ENCODE data around the gene THBS4. TPM values are rescaled to one million over a fixed set of nuclear protein-coding genes. Genes with fewer than 3 reads are reported as not detected.

THBS4 gene
- total RNA-seq, 2 experiments from 2014 or later, result 0.29 to 1.1 TPM

DNA sequence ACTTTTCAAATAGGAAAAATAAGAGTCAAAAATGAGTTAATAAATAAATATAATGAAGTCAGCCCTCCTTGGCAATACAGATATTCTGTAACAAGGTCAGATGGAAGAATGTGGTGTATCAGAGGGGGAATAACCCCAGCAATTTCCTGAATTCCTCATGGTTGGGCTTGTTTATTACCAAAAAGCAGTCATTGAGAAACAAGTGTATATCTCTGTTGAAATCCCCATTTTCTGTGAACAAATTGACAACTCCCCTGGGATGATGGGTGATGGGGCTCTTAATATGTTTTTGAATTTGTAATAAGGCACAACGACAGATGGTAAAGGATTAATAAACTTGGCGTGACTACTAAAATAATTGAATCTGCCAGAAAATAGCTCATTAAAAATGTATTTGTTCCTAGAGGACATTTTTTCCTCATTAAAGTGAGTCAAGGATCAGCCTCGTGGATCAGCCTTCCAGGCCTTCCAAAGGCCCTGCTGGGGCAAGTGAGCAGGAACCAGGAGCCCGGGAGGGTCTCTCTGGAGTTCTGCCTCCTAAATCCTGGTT, 34.2 kb downstream of the THBS4 start:
- DNase-seq, result no peak
- no peaks in the 10 kb centered on the region for H3K36me3 Mint-ChIP-seq (ENCODE audit: low read depth)
- CTCF ChIA-PET, result interaction anchor here (1.2 kb wide), 1 partner anchor 180 kb away, joined by 3 read pairs; no protein-coding TSS in a partner anchor
- intact Hi-C loops (cut with micrococcal nuclease), result no loop called here
- no peak overlapping the region for H3K4me3 Mint-ChIP-seq
- H3K4me1 Mint-ChIP-seq (ENCODE audit: low read depth), result no peaks in the 10 kb centered on the region
- no peak overlapping the region for H3K27ac Mint-ChIP-seq
- no peaks in the 10 kb centered on the region for H3K27me3 Mint-ChIP-seq (ENCODE audit: low read depth)
- no peaks in the 10 kb centered on the region for H3K9me3 Mint-ChIP-seq

DNA sequence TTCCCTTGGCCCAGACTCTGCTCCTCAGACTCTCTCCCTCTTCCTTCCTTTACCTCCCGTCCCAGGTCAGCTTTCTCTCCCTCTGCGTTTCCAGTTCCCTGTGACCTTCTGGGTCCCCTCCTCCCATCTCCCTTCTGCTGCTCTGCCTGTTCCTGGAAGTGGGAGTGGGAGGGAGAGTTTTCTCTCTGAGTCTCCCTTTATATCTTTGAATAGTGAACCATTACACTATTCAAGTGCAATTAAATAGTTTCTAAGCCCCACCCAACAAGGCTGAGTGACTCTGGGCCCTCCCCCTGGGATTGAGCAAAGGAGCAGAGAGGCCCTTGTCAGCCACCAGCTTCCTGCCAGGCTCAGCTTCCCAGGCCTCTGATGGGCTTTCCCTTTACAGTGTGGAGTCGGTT, 34.8 kb downstream of the THBS4 start:
- H3K27ac Mint-ChIP-seq, result no peak overlapping the region
- no peaks in the 10 kb centered on the region for H3K27me3 Mint-ChIP-seq (ENCODE audit: low read depth)
- no peaks in the 10 kb centered on the region for H3K4me1 Mint-ChIP-seq (ENCODE audit: low read depth)
- no peak for DNase-seq
- intact Hi-C loops (cut with micrococcal nuclease), result no loop called here
- H3K4me3 Mint-ChIP-seq, result no peak overlapping the region
- CTCF ChIA-PET, result interaction anchor here (1.2 kb wide), 1 partner anchor 181 kb away, joined by 3 read pairs; no protein-coding TSS in a partner anchor
- no peaks in the 10 kb centered on the region for H3K36me3 Mint-ChIP-seq (ENCODE audit: low read depth)
- no peaks in the 10 kb centered on the region for H3K9me3 Mint-ChIP-seq

DNA sequence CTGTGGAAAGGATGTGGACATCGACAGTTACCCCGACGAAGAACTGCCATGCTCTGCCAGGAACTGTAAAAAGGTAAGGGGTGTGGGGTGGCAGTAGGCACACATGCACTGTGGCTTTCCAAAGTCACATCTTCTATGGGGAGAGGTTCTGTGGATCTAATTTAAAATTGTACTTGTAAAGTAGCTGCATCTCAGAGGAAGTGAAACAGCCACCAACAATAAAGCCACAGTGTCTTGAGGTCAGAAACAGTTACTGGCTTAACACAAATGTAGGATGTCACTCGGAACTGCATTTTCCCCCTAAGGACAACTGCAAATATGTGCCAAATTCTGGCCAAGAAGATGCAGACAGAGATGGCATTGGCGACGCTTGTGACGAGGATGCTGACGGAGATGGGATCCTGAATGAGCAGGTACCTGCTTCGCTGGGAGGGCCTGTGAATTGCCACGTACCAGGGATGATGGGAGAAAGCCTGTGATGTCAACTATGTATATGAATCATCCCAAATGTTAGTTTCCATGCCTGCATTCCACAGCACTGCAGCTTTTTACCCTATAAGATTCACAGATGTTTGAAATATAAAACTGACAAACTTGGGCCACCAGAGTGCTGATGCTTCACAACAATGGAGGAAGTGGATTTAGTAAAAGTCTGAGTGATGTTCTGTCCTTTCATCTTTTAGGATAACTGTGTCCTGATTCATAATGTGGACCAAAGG, 35.3 kb downstream of the THBS4 start:
- Mint-ChIP-seq H3K9me3 (no peaks in the 10 kb centered on the region), H3K4me1 (ENCODE audit: low read depth) (no peaks in the 10 kb centered on the region), H3K4me3 (no peak overlapping the region), H3K27ac (no peak overlapping the region), H3K36me3 (ENCODE audit: low read depth) (no peaks in the 10 kb centered on the region), H3K27me3 (ENCODE audit: low read depth) (no peaks in the 10 kb centered on the region)
- CTCF ChIA-PET, result interaction anchor here (1.2 kb wide), 1 partner anchor 181 kb away, joined by 3 read pairs; no protein-coding TSS in a partner anchor
- no peak for DNase-seq
- intact Hi-C loops (cut with micrococcal nuclease), result no loop called here

DNA sequence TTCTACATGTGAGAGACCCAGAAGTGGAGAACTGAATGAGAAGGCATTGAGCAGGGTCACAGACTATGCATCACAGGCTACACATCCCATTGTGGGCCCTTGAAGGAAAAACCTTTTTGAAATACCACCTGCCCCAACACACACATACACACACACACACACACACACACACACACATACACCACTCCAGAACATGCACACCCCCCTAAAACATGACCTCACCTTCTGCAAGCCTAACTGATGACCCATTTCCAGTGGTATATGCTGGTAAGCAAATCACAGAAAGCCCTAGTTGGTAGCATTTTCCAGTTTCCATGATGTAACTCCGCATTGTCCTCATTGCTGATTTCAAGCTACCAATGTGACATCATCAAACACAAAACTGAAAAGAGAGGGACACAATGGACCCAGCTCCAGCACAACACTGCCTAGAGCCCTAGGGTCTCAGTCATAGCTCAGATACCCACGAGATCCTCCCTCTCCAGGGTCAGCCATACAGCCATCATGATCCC, 36.4 kb downstream of the THBS4 start:
- CTCF ChIA-PET, result no interaction called here
- Mint-ChIP-seq H3K4me1 (ENCODE audit: low read depth) (no peaks in the 10 kb centered on the region), H3K4me3 (no peak overlapping the region), H3K9me3 (no peaks in the 10 kb centered on the region), H3K27me3 (ENCODE audit: low read depth) (no peaks in the 10 kb centered on the region), H3K27ac (no peak overlapping the region), H3K36me3 (ENCODE audit: low read depth) (no peaks in the 10 kb centered on the region)
- intact Hi-C loops (cut with micrococcal nuclease), result no loop called here
- no peak for DNase-seq

GRCh38 chr5:80072103-80073073, 37.2 kb downstream of the THBS4 start:
- H3K27ac Mint-ChIP-seq, result peak overlapping the region; percentile 47
- H3K4me1 Mint-ChIP-seq (ENCODE audit: low read depth), result no peaks in the 10 kb centered on the region
- DNase-seq, result no peak
- H3K36me3 Mint-ChIP-seq (ENCODE audit: low read depth), result no peaks in the 10 kb centered on the region
- intact Hi-C loops (cut with micrococcal nuclease), result no loop called here
- no peaks in the 10 kb centered on the region for H3K9me3 Mint-ChIP-seq
- no peaks in the 10 kb centered on the region for H3K27me3 Mint-ChIP-seq (ENCODE audit: low read depth)
- H3K4me3 Mint-ChIP-seq, result no peak overlapping the region
- CTCF ChIA-PET, result interaction anchor here (2.5 kb wide), 1 partner anchor 11 kb away, joined by 15 read pairs; no protein-coding TSS in a partner anchor

- Mint-ChIP-seq H3K4me1 (ENCODE audit: low read depth) (no peaks in the 10 kb centered on the region), H3K27ac (no peak overlapping the region), H3K4me3 (no peak overlapping the region), H3K36me3 (ENCODE audit: low read depth) (no peaks in the 10 kb centered on the region), H3K27me3 (ENCODE audit: low read depth) (no peaks in the 10 kb centered on the region), H3K9me3 (no peaks in the 10 kb centered on the region)
- intact Hi-C loops (cut with micrococcal nuclease), result no loop called here
- CTCF ChIA-PET, result no interaction called here
- DNase-seq, result no peak
These were observed 41.2 kb downstream of the THBS4 start for GRCh38 chr5:80076131-80077050.

- H3K9me3 Mint-ChIP-seq, result no peaks in the 10 kb centered on the region
- no peaks in the 10 kb centered on the region for H3K4me1 Mint-ChIP-seq (ENCODE audit: low read depth)
- DNase-seq, result no peak
- CTCF ChIA-PET, result interaction anchor here (0.6 kb wide), 1 partner anchor 93 kb away, joined by 5 read pairs; no protein-coding TSS in a partner anchor
- no peaks in the 10 kb centered on the region for H3K36me3 Mint-ChIP-seq (ENCODE audit: low read depth)
- no peaks in the 10 kb centered on the region for H3K27me3 Mint-ChIP-seq (ENCODE audit: low read depth)
- intact Hi-C loops (cut with micrococcal nuclease), result no loop called here
- H3K4me3 Mint-ChIP-seq, result no peak overlapping the region
- H3K27ac Mint-ChIP-seq, result no peak overlapping the region
These were observed 42.0 kb downstream of the THBS4 start for GRCh38 chr5:80077051-80077714.

DNA sequence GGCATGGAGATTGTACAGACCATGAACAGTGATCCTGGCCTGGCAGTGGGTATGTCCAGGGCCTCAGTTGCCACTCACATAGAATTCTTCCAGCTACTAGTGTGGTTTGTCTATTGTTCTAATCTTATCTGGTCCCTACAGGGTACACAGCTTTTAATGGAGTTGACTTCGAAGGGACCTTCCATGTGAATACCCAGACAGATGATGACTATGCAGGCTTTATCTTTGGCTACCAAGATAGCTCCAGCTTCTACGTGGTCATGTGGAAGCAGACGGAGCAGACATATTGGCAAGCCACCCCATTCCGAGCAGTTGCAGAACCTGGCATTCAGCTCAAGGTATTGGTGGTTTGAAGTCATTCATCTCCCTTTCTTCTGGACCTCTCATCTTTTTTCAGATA, 43.8 kb downstream of the THBS4 start:
- Mint-ChIP-seq H3K9me3 (no peaks in the 10 kb centered on the region), H3K27me3 (ENCODE audit: low read depth) (no peaks in the 10 kb centered on the region), H3K4me1 (ENCODE audit: low read depth) (peaks cover 12% of the 10 kb centered on the region), H3K27ac (no peak overlapping the region), H3K36me3 (ENCODE audit: low read depth) (no peaks in the 10 kb centered on the region), H3K4me3 (no peak overlapping the region)
- no peak for DNase-seq
- intact Hi-C loops (cut with micrococcal nuclease), result no loop called here
- CTCF ChIA-PET, result interaction anchor here (0.9 to 1.7 kb wide), 2 partner anchors 200 to 221 kb away, joined by 4 to 6 read pairs; no protein-coding TSS in a partner anchor

- CTCF ChIA-PET, result interaction anchor here (0.5 to 3.8 kb wide), 3 partner anchors 92 to 369 kb away, joined by 3 to 32 read pairs (median 3); no protein-coding TSS in a partner anchor
- DNase-seq, result no peak
- intact Hi-C loops (cut with micrococcal nuclease), result loop anchor here (1.0 to 5.0 kb wide), 3 partner anchors 119 to 1061 kb away; no protein-coding TSS in a partner anchor
- peaks cover 12% of the 10 kb centered on the region for H3K4me1 Mint-ChIP-seq (ENCODE audit: low read depth)
- H3K36me3 Mint-ChIP-seq (ENCODE audit: low read depth), result no peaks in the 10 kb centered on the region
- H3K27ac Mint-ChIP-seq, result no peak overlapping the region
- no peak overlapping the region for H3K4me3 Mint-ChIP-seq
- no peaks in the 10 kb centered on the region for H3K9me3 Mint-ChIP-seq
- H3K27me3 Mint-ChIP-seq (ENCODE audit: low read depth), result no peaks in the 10 kb centered on the region
These were observed 47.1 kb downstream of the THBS4 start for GRCh38 chr5:80082281-80082680.

GRCh38 chr5:80082731-80083100, 47.6 kb downstream of the THBS4 start:
- no peaks in the 10 kb centered on the region for H3K9me3 Mint-ChIP-seq

More at GRCh38 chr5:80082731-80083100, 47.6 kb downstream of the THBS4 start:
- Mint-ChIP-seq H3K27me3 (ENCODE audit: low read depth) (no peaks in the 10 kb centered on the region), H3K4me1 (ENCODE audit: low read depth) (peaks cover 12% of the 10 kb centered on the region), H3K36me3 (ENCODE audit: low read depth) (no peaks in the 10 kb centered on the region), H3K4me3 (peak overlapping the region; percentile 56), H3K27ac (no peak overlapping the region)
- DNase-seq, result peak; percentile 75
- intact Hi-C loops (cut with micrococcal nuclease), result loop anchor here (1.0 to 5.0 kb wide), 8 partner anchors 119 to 1062 kb away; no protein-coding TSS in a partner anchor
- CTCF ChIA-PET, result interaction anchor here (0.6 to 3.8 kb wide), 50 partner anchors 9 to 1871 kb away, joined by 3 to 32 read pairs (median 4); no protein-coding TSS in a partner anchor
